ENCODE data around the gene CDH23.
A peak's percentile ranks its signal among the peaks of the same experiment; 100 is the strongest.

The CDH23 gene

GRCh38 chr10:71605263-71605962 is 208.7 kb downstream of the CDH23 start:
- DNase-seq (ENCODE audit: low read depth) = no peak

- no peak for DNase-seq (ENCODE audit: low read depth)
Observed at GRCh38 chr10:71606257-71607081, 209.7 kb downstream of the CDH23 start.

- no peak for DNase-seq (ENCODE audit: low read depth)
Observed at GRCh38 chr10:71607082-71607443, 210.3 kb downstream of the CDH23 start.

GRCh38 chr10:71608819-71609768 is 212.4 kb downstream of the CDH23 start:
- DNase-seq (ENCODE audit: low read depth) = peak; percentile 27

GRCh38 chr10:71610651-71611050 is 213.9 kb downstream of the CDH23 start:
- no peak for DNase-seq (ENCODE audit: low read depth)

- no peak for DNase-seq (ENCODE audit: low read depth)
Observed at GRCh38 chr10:71611131-71611530, 214.4 kb downstream of the CDH23 start.

- no peak for DNase-seq (ENCODE audit: low read depth)
Observed at GRCh38 chr10:71611709-71612422, 215.1 kb downstream of the CDH23 start.

GRCh38 chr10:71613261-71613777 is 216.6 kb downstream of the CDH23 start:
- no peak for DNase-seq (ENCODE audit: low read depth)

GRCh38 chr10:71613877-71614276 is 217.2 kb downstream of the CDH23 start:
- DNase-seq (ENCODE audit: low read depth) = no peak

GRCh38 chr10:71614946-71615345 is 218.2 kb downstream of the CDH23 start:
- no peak for DNase-seq (ENCODE audit: low read depth)

- no peak for DNase-seq (ENCODE audit: low read depth)
Observed at GRCh38 chr10:71615538-71616329, 219.0 kb downstream of the CDH23 start.

GRCh38 chr10:71616817-71617654 is 220.3 kb downstream of the CDH23 start:
- DNase-seq (ENCODE audit: low read depth) = no peak

GRCh38 chr10:71618176-71618575 is 221.5 kb downstream of the CDH23 start:
- DNase-seq (ENCODE audit: low read depth) = no peak

GRCh38 chr10:71618598-71618997 is 221.9 kb downstream of the CDH23 start:
- DNase-seq (ENCODE audit: low read depth) = no peak

- no peak for DNase-seq (ENCODE audit: low read depth)
Observed at GRCh38 chr10:71620642-71621041, 223.9 kb downstream of the CDH23 start.

- DNase-seq (ENCODE audit: low read depth) = no peak
Observed at GRCh38 chr10:71621231-71622153, 224.8 kb downstream of the CDH23 start.

- no peak for DNase-seq (ENCODE audit: low read depth)
Observed at GRCh38 chr10:71622154-71622526, 225.4 kb downstream of the CDH23 start.

- DNase-seq (ENCODE audit: low read depth) = no peak
Observed at GRCh38 chr10:71622616-71623015, 225.9 kb downstream of the CDH23 start.

Data from stimulated activated CD8-positive, alpha-beta memory T cell treated with anti-CD3 and anti-CD28 coated beads, Interleukin-12 subunit alpha, Interleukin-12 subunit beta, amount 100 ng/mL, for 4 hours (primary cell).